ENCODE measurements around the gene KRTAP22-1.

Gene KRTAP22-1

GRCh38 chr21:30600787-30601186 lies at the start of gene KRTAP22-1:
TSS of gene KRTAP22-1 (plus strand) at chr21:30601087.
- no peak for DNase-seq

GRCh38 chr21:30552782-30553181 lies 48.1 kb upstream of the KRTAP22-1 start:
- DNase-seq = no peak

GRCh38 chr21:30555095-30555494 lies 45.8 kb upstream of the KRTAP22-1 start:
- no peak for DNase-seq

- no peak for DNase-seq
These were observed 39.5 kb upstream of the KRTAP22-1 start, which contains the start of gene KRTAP19-7 for GRCh38 chr21:30561264-30561895. TSS of gene KRTAP19-7 (minus strand) at chr21:30561314. CDS start at chr21:30561289, 25 bp downstream.

GRCh38 chr21:30561957-30562356 lies 38.9 kb upstream of the KRTAP22-1 start:
- DNase-seq = no peak

GRCh38 chr21:30563072-30563471 lies 37.8 kb upstream of the KRTAP22-1 start:
- DNase-seq = no peak

GRCh38 chr21:30563630-30564029 lies 37.3 kb upstream of the KRTAP22-1 start:
- DNase-seq = no peak

- no peak for DNase-seq
These were observed 33.3 kb upstream of the KRTAP22-1 start for GRCh38 chr21:30567617-30568016.

GRCh38 chr21:30577766-30578165 lies 23.1 kb upstream of the KRTAP22-1 start:
- no peak for DNase-seq

GRCh38 chr21:30579346-30579745 lies 21.5 kb upstream of the KRTAP22-1 start:
- no peak for DNase-seq

GRCh38 chr21:30580132-30580531 lies 20.8 kb upstream of the KRTAP22-1 start:
- no peak for DNase-seq

- DNase-seq = no peak
These were observed 18.0 kb upstream of the KRTAP22-1 start for GRCh38 chr21:30582870-30583269.

GRCh38 chr21:30590297-30590696 lies 10.6 kb upstream of the KRTAP22-1 start, which contains the start of gene KRTAP22-2:
TSS of gene KRTAP22-2 (minus strand) at chr21:30590397.
- DNase-seq = no peak

- no peak for DNase-seq
These were observed 8.7 kb upstream of the KRTAP22-1 start, which contains the start of gene KRTAP6-3 for GRCh38 chr21:30592140-30592539. TSS of gene KRTAP6-3 (plus strand) at chr21:30592440. CDS start at chr21:30592446, 6 bp downstream.

- no peak for DNase-seq
These were observed 2.1 kb upstream of the KRTAP22-1 start, which contains the start of gene KRTAP6-2 for GRCh38 chr21:30598802-30599201. TSS of gene KRTAP6-2 (minus strand) at chr21:30598902. CDS start at chr21:30598874, 28 bp downstream.

GRCh38 chr21:30605968-30606367 lies 5.1 kb downstream of the KRTAP22-1 start:
- no peak for DNase-seq

GRCh38 chr21:30612132-30612531 lies 11.2 kb downstream of the KRTAP22-1 start:
- DNase-seq = no peak

GRCh38 chr21:30613836-30614235 lies 12.9 kb downstream of the KRTAP22-1 start, which contains the start of gene KRTAP6-1:
TSS of gene KRTAP6-1 (minus strand) at chr21:30613930. CDS start at chr21:30613904, 26 bp downstream.
- DNase-seq = no peak

- no peak for DNase-seq
These were observed 14.3 kb downstream of the KRTAP22-1 start for GRCh38 chr21:30615199-30615598.

- DNase-seq = no peak
These were observed 15.2 kb downstream of the KRTAP22-1 start, which contains the start of gene KRTAP20-1 for GRCh38 chr21:30616125-30616524. TSS of gene KRTAP20-1 (plus strand) at chr21:30616425. CDS start at chr21:30616455, 30 bp downstream.

- DNase-seq = no peak
These were observed 19.2 kb downstream of the KRTAP22-1 start for GRCh38 chr21:30620080-30620479.

GRCh38 chr21:30620522-30620921 lies 19.6 kb downstream of the KRTAP22-1 start, which contains the start of gene KRTAP20-4:
TSS of gene KRTAP20-4 (plus strand) at chr21:30620627.
- no peak for DNase-seq

GRCh38 chr21:30623362-30623761 lies 22.5 kb downstream of the KRTAP22-1 start:
- no peak for DNase-seq

GRCh38 chr21:30625449-30626165 lies 24.7 kb downstream of the KRTAP22-1 start:
- no peak for DNase-seq
